ENCODE measurements around the gene GALNT8. TPM values are rescaled to one million over a fixed set of nuclear protein-coding genes. Genes with fewer than 3 reads are reported as not detected.

Gene GALNT8
- total and polyA plus RNA-seq, 2 experiments from 2014 or later, result 3.8 to 7.7 TPM

DNA sequence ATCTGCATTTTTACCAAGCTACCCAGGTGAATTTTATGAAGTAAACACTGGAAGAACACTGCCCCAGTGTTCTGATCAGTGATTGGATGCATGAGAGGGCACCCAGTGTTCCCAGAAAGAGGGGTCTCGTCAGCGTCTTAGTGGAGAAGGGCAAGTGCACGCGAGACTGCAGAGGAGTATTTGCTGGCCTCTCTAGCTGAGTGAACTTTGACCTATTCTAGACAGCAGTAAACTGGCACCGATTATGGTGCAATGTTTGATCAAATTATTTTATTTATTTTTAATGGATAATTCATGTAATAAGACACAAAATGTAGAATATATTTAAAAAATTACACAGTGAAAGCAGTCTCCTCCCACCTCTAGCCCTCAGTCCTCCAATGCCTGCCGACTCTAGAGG, 5.3 kb upstream of the GALNT8 start:
- no peak for DNase-seq (ENCODE audit: low spot score)

More for the DNA sequence above, 5.3 kb upstream of the GALNT8 start:
- H3K4me3 Mint-ChIP-seq, result no peak overlapping the region
- Histone ChIP-seq H3K79me2 (replicated peaks; ENCODE audit: insufficient read depth) (no peaks in the 10 kb centered on the region), H3K27ac (ENCODE audit: low read depth) (no peak overlapping the region), H3K36me3 (ENCODE audit: insufficient read depth) (no peaks in the 10 kb centered on the region), H3F3A (replicated peaks; ENCODE audit: low read depth) (0 out of 2 replicates have a peak, but pooled peaks cover 5% of the 10 kb centered on the region), H3K4me3 (no peak overlapping the region), H2AFZ (no peak overlapping the region), H3K4me1 (ENCODE audit: insufficient read depth) (peaks cover 15% of the 10 kb centered on the region), H3K9me2 (ENCODE audit: insufficient read depth) (no peaks in the 10 kb centered on the region), H3K27me3 (ENCODE audit: insufficient read depth) (no peaks in the 10 kb centered on the region), H4K20me1 (replicated peaks; ENCODE audit: insufficient read depth) (no peaks in the 10 kb centered on the region), H3K4me2 (no peak overlapping the region)
- no peak for ATAC-seq
- TF ChIP-seq POLR2AphosphoS5 (IDR thresholded peaks at IDR 0.05; ENCODE audit: low read depth) (no peak), ZNF331 (CRISPR knock-in tag; IDR thresholded peaks at IDR 0.05; ENCODE audit: low read depth) (no peak), JUNB (IDR thresholded peaks at IDR 0.05; ENCODE audit: unreplicated experiment) (no peak), CREB1 (CRISPR knock-in tag; IDR thresholded peaks at IDR 0.05; ENCODE audit: low read depth) (no peak), STAT1 (IDR thresholded peaks at IDR 0.05; ENCODE audit: unreplicated experiment) (no peak)
- TF ChIP-seq, protein P1, sequence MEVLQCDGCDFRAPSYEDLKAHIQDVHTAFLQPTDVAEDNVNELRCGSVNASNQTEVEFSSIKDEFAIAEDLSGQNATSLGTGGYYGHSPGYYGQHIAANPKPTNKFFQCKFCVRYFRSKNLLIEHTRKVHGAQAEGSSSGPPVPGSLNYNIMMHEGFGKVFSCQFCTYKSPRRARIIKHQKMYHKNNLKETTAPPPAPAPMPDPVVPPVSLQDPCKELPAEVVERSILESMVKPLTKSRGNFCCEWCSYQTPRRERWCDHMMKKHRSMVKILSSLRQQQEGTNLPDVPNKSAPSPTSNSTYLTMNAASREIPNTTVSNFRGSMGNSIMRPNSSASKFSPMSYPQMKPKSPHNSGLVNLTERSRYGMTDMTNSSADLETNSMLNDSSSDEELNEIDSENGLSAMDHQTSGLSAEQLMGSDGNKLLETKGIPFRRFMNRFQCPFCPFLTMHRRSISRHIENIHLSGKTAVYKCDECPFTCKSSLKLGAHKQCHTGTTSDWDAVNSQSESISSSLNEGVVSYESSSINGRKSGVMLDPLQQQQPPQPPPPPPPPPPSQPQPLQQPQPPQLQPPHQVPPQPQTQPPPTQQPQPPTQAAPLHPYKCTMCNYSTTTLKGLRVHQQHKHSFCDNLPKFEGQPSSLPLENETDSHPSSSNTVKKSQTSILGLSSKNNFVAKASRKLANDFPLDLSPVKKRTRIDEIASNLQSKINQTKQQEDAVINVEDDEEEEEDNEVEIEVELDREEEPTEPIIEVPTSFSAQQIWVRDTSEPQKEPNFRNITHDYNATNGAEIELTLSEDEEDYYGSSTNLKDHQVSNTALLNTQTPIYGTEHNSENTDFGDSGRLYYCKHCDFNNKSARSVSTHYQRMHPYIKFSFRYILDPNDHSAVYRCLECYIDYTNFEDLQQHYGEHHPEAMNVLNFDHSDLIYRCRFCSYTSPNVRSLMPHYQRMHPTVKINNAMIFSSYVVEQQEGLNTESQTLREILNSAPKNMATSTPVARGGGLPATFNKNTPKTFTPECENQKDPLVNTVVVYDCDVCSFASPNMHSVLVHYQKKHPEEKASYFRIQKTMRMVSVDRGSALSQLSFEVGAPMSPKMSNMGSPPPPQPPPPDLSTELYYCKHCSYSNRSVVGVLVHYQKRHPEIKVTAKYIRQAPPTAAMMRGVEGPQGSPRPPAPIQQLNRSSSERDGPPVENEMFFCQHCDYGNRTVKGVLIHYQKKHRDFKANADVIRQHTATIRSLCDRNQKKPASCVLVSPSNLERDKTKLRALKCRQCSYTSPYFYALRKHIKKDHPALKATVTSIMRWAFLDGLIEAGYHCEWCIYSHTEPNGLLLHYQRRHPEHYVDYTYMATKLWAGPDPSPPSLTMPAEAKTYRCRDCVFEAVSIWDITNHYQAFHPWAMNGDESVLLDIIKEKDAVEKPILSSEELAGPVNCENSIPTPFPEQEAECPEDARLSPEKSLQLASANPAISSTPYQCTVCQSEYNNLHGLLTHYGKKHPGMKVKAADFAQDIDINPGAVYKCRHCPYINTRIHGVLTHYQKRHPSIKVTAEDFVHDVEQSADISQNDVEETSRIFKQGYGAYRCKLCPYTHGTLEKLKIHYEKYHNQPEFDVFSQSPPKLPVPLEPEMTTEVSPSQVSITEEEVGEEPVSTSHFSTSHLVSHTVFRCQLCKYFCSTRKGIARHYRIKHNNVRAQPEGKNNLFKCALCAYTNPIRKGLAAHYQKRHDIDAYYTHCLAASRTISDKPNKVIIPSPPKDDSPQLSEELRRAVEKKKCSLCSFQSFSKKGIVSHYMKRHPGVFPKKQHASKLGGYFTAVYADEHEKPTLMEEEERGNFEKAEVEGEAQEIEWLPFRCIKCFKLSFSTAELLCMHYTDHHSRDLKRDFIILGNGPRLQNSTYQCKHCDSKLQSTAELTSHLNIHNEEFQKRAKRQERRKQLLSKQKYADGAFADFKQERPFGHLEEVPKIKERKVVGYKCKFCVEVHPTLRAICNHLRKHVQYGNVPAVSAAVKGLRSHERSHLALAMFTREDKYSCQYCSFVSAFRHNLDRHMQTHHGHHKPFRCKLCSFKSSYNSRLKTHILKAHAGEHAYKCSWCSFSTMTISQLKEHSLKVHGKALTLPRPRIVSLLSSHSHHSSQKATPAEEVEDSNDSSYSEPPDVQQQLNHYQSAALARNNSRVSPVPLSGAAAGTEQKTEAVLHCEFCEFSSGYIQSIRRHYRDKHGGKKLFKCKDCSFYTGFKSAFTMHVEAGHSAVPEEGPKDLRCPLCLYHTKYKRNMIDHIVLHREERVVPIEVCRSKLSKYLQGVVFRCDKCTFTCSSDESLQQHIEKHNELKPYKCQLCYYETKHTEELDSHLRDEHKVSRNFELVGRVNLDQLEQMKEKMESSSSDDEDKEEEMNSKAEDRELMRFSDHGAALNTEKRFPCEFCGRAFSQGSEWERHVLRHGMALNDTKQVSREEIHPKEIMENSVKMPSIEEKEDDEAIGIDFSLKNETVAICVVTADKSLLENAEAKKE (CRISPR knock-in tag; IDR thresholded peaks at IDR 0.05), result no peak
- TF ChIP-seq, protein P2, sequence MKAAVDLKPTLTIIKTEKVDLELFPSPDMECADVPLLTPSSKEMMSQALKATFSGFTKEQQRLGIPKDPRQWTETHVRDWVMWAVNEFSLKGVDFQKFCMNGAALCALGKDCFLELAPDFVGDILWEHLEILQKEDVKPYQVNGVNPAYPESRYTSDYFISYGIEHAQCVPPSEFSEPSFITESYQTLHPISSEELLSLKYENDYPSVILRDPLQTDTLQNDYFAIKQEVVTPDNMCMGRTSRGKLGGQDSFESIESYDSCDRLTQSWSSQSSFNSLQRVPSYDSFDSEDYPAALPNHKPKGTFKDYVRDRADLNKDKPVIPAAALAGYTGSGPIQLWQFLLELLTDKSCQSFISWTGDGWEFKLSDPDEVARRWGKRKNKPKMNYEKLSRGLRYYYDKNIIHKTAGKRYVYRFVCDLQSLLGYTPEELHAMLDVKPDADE (IDR thresholded peaks at IDR 0.05), result no peak
- TF ChIP-seq, protein P3, sequence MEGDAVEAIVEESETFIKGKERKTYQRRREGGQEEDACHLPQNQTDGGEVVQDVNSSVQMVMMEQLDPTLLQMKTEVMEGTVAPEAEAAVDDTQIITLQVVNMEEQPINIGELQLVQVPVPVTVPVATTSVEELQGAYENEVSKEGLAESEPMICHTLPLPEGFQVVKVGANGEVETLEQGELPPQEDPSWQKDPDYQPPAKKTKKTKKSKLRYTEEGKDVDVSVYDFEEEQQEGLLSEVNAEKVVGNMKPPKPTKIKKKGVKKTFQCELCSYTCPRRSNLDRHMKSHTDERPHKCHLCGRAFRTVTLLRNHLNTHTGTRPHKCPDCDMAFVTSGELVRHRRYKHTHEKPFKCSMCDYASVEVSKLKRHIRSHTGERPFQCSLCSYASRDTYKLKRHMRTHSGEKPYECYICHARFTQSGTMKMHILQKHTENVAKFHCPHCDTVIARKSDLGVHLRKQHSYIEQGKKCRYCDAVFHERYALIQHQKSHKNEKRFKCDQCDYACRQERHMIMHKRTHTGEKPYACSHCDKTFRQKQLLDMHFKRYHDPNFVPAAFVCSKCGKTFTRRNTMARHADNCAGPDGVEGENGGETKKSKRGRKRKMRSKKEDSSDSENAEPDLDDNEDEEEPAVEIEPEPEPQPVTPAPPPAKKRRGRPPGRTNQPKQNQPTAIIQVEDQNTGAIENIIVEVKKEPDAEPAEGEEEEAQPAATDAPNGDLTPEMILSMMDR (conservative IDR thresholded peaks at IDR 0.05; ENCODE audit: low read depth in 2 of 2), result no peak
- no peak overlapping the region for H3K27ac Mint-ChIP-seq
- peaks cover 4% of the 10 kb centered on the region; the same call in 1 of the 3 replicates for H3K36me3 Mint-ChIP-seq (ENCODE audit: low read depth)
- H3K4me1 Mint-ChIP-seq, result peaks cover 18% of the 10 kb centered on the region
- no peaks in the 10 kb centered on the region for H3K9me3 Mint-ChIP-seq
- peaks cover 5% of the 10 kb centered on the region for H3K27me3 Mint-ChIP-seq (ENCODE audit: insufficient read depth, low read depth, poor library complexity)
